ENCODE data around the gene COBLL1. TPM values are rescaled to one million over a fixed set of nuclear protein-coding genes. Genes with fewer than 3 reads are reported as not detected.

COBLL1 gene
- total and polyA plus RNA-seq, 2 of the 4 experiments (the other 2 are of a cell fraction) = 0.79 to 1.1 TPM

DNA sequence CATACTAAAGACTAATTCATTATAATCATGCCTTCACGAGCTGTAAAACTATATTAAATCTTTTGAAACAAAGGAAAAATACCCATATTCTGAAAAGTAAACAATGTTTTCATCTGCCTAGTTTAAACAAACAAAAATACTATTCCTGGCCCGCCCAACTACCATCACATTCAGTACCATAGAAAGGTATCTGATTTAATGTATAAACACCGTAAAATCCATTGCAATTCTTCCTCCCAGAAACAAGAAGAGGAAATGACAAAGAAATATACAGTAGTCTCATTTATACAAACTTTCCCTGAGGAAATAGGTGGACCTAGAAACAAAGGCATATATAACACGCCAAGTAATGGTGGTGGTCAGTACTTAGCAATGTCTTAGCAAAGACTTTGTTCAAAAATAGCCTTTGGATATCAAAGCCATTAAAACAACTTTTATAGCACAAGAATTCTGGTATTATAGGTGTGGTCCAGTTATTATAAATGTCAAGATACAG lies 71.2 kb downstream of the COBLL1 start:
- Histone ChIP-seq H2BK120ac (ENCODE audit: low read depth, low read length) (no peak overlapping the region), H2AFZ (replicated peaks; ENCODE audit: low read length, poor library complexity) (no peak overlapping the region), H3K4me2 (ENCODE audit: low read depth, low read length) (no peak overlapping the region), H3K14ac (replicated peaks; ENCODE audit: low read depth, low read length) (no peak overlapping the region), H2BK20ac (ENCODE audit: low read depth, low read length) (no peak overlapping the region), H3K23ac (ENCODE audit: low read depth, low read length) (no peak overlapping the region), H3K27me3 (ENCODE audit: control insufficient read depth, insufficient read depth, low read length) (no peaks in the 10 kb centered on the region), H3K18ac (ENCODE audit: low read depth, low read length) (no peak overlapping the region), H3K4me3 (ENCODE audit: insufficient read depth, low read depth, low read length) (no peak overlapping the region), H3K9me3 (ENCODE audit: control insufficient read depth, insufficient read depth, low read length) (no peaks in the 10 kb centered on the region), H3K4ac (ENCODE audit: low read depth, low read length) (no peak overlapping the region), H2BK15ac (ENCODE audit: low read depth, low read length) (no peak overlapping the region), H2BK5ac (ENCODE audit: low read depth, low read length, poor library complexity, severe bottlenecking) (no peak overlapping the region), H3K27ac (ENCODE audit: insufficient read depth, low read length) (no peak overlapping the region), H3K9ac (ENCODE audit: low read depth, low read length) (no peak overlapping the region), H3K79me1 (ENCODE audit: low read depth in 1 of 2, low read length in 2 of 2) (no peaks in the 10 kb centered on the region), H4K91ac (ENCODE audit: insufficient read depth, low read depth, low read length) (no peak overlapping the region), H4K5ac (ENCODE audit: low read depth, low read length) (no peak overlapping the region), H2AK5ac (ENCODE audit: low read depth, low read length) (no peak overlapping the region), H3K56ac (ENCODE audit: extremely low read depth, insufficient read depth, low read length) (no peak overlapping the region), H3K36me3 (ENCODE audit: control insufficient read depth, insufficient read depth, low read length) (no peaks in the 10 kb centered on the region), H2AK9ac (replicated peaks; ENCODE audit: low read depth, low read length, poor library complexity) (no peak overlapping the region), H4K20me1 (ENCODE audit: insufficient read depth, low read length) (no peaks in the 10 kb centered on the region), H3K9me1 (ENCODE audit: insufficient read depth, low read length) (no peaks in the 10 kb centered on the region), H3K4me1 (ENCODE audit: control insufficient read depth, insufficient read depth, low read length) (no peaks in the 10 kb centered on the region), H4K8ac (ENCODE audit: low read depth in 2 of 2, low read length in 2 of 2) (no peak overlapping the region)
- dilution Hi-C loops (cut with HindIII; ENCODE audit: low sequenced_read_pairs, unreplicated experiment) = no loop called here
- TF ChIP-seq RAD21 (IDR thresholded peaks at IDR 0.05; ENCODE audit: low read length) (no peak), BHLHE40 (IDR thresholded peaks at IDR 0.05; ENCODE audit: low read depth, low read length) (no peak), CHD1 (IDR thresholded peaks at IDR 0.05; ENCODE audit: low read depth, low read length) (no peak), RFX5 (IDR thresholded peaks at IDR 0.05; ENCODE audit: low read depth, low read length) (no peak), NFE2L2 (IDR thresholded peaks at IDR 0.05; ENCODE audit: low read depth, low read length) (no peak), MXI1 (IDR thresholded peaks at IDR 0.05; ENCODE audit: borderline replicate concordance, low read depth, low read length) (no peak), CEBPB (IDR thresholded peaks at IDR 0.05; ENCODE audit: low read depth, low read length) (no peak), MAFK (IDR thresholded peaks at IDR 0.05; ENCODE audit: low read depth, low read length) (no peak), FOS (IDR thresholded peaks at IDR 0.05; ENCODE audit: low read depth, low read length) (no peak), SMC3 (IDR thresholded peaks at IDR 0.05; ENCODE audit: low read depth, low read length) (no peak), RCOR1 (IDR thresholded peaks at IDR 0.05; ENCODE audit: insufficient replicate concordance, low read length) (no peak), POLR2A (IDR thresholded peaks at IDR 0.05; ENCODE audit: low read depth, low read length) (no peak), MAZ (IDR thresholded peaks at IDR 0.05; ENCODE audit: borderline replicate concordance, low read depth, low read length) (no peak)
- TF ChIP-seq, protein P1, sequence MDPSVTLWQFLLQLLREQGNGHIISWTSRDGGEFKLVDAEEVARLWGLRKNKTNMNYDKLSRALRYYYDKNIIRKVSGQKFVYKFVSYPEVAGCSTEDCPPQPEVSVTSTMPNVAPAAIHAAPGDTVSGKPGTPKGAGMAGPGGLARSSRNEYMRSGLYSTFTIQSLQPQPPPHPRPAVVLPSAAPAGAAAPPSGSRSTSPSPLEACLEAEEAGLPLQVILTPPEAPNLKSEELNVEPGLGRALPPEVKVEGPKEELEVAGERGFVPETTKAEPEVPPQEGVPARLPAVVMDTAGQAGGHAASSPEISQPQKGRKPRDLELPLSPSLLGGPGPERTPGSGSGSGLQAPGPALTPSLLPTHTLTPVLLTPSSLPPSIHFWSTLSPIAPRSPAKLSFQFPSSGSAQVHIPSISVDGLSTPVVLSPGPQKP (IDR thresholded peaks at IDR 0.05; ENCODE audit: borderline replicate concordance, low read depth, low read length) = no peak
- TF ChIP-seq, protein P2, sequence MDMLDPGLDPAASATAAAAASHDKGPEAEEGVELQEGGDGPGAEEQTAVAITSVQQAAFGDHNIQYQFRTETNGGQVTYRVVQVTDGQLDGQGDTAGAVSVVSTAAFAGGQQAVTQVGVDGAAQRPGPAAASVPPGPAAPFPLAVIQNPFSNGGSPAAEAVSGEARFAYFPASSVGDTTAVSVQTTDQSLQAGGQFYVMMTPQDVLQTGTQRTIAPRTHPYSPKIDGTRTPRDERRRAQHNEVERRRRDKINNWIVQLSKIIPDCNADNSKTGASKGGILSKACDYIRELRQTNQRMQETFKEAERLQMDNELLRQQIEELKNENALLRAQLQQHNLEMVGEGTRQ (IDR thresholded peaks at IDR 0.05; ENCODE audit: low read depth, low read length) = no peak
- TF ChIP-seq, protein P3, sequence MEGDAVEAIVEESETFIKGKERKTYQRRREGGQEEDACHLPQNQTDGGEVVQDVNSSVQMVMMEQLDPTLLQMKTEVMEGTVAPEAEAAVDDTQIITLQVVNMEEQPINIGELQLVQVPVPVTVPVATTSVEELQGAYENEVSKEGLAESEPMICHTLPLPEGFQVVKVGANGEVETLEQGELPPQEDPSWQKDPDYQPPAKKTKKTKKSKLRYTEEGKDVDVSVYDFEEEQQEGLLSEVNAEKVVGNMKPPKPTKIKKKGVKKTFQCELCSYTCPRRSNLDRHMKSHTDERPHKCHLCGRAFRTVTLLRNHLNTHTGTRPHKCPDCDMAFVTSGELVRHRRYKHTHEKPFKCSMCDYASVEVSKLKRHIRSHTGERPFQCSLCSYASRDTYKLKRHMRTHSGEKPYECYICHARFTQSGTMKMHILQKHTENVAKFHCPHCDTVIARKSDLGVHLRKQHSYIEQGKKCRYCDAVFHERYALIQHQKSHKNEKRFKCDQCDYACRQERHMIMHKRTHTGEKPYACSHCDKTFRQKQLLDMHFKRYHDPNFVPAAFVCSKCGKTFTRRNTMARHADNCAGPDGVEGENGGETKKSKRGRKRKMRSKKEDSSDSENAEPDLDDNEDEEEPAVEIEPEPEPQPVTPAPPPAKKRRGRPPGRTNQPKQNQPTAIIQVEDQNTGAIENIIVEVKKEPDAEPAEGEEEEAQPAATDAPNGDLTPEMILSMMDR (conservative IDR thresholded peaks at IDR 0.05; ENCODE audit: low read depth, low read length) = no peak
- WGBS, 2 experiments (ENCODE audit: extremely low coverage in 2 of 2, insufficient read length in 1 of 2) = no CpG with 5 or more reads among the region's 4 CpGs
- no TSS peak for BruUV-seq (replicated peaks)
- ATAC-seq (ENCODE audit: low read depth) (no peak), DNase-seq (no peak)
- in situ Hi-C loops (cut with MboI; ENCODE audit: low sequenced_read_pairs) = no loop called here
- intact Hi-C loops (cut with micrococcal nuclease) = no loop called here
- CTCF ChIA-PET = no interaction called here
- POLR2A ChIA-PET (ENCODE audit: unreplicated experiment) = no interaction called here
